ENCODE data around the gene PCDHB2. TPM values are rescaled to one million over a fixed set of nuclear protein-coding genes. Genes with fewer than 3 reads are reported as not detected.

The PCDHB2 gene
- total RNA-seq = 0.08 and 0.62 TPM in 2 replicates

GRCh38 chr5:141094481-141095262, at the start of gene PCDHB2:
Gene PCDHB2 (plus strand): TSS chr5:141094615. CDS start chr5:141094791, 176 bp downstream.

GRCh38 chr5:141050622-141051520, 43.5 kb upstream of the PCDHB2 start, which contains the start of gene PCDHB1:
Gene PCDHB1 (plus strand): TSS chr5:141051374. CDS start chr5:141051471, 97 bp downstream.

DNA sequence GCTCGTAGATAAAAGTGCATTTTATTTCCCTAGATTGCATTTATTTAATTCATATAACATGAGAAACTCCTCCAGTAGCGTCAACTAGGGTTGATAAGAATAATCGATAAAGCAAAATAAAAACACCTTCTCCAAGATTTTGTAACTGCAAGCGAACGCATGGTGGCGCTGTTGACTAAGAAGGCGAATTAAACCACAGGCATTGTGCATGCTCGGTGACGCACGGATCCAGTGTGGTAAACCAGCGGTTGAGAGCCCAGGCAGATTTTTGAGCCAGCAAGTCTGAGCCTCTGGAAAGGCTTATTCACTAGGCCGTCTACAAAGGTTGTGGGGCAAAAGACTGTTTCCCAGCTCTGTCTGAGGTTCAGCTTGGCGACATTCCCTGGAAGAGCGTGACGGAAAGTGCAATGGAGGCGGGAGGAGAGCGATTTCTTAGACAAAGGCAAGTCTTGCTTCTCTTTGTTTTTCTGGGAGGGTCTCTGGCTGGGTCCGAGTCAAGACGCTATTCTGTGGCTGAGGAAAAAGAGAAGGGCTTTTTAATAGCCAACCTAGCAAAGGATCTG, 5.9 kb downstream of the PCDHB2 start, which contains the start of gene PCDHB3:
PCDHB3 (plus strand) TSS at position 231 of the 563 bp plus-strand sequence; CDS start at position 408, 177 bp downstream.

GRCh38 chr5:141121563-141121962, 27.1 kb downstream of the PCDHB2 start, which contains the start of gene PCDHB4:
Gene PCDHB4 (plus strand): TSS chr5:141121818. CDS start chr5:141121999, 181 bp downstream.

DNA sequence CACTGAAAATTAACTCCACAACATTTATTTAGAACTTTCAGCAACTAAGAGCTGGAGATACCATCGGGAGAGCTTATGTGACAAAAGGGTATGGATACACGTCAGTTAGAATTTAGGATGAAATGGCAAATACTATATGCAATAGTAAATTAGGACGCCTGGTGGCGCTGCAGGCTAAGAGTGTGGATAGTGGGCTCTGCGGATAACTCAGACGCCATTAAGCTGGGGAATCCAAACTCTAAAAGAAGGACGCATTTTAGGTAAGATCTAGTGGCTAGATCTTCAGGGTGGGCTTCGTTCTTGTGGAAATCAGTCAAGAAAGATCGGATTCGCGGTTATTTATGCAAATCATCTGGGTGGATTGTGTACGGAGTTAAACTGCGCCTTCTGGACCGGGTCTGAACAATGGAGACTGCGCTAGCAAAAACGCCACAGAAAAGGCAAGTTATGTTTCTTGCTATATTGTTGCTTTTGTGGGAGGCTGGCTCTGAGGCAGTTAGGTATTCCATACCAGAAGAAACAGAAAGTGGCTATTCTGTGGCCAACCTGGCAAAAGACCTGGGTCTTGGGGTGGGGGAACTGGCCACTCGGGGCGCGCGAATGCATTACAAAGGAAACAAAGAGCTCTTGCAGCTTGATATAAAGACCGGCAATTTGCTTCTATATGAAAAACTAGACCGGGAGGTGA, 40.8 kb downstream of the PCDHB2 start, which contains the start of gene PCDHB5:
PCDHB5 (plus strand) TSS at position 177 of the 688 bp plus-strand sequence; CDS start at position 406, 229 bp downstream.

Other genes starting within 250 kb of the PCDHB2 start
- not detected in 2 replicates for gene PCDHA9, start 246.2 kb upstream of the PCDHB2 start, total RNA-seq
- not detected in 2 replicates for gene PCDHA10, start 238.7 kb upstream of the PCDHB2 start, total RNA-seq
- under 0.01 TPM in 1 of 2 replicates, not detected in the other for gene PCDHA11, start 225.7 kb upstream of the PCDHB2 start, total RNA-seq
- gene PCDHA12, start 219.3 kb upstream of the PCDHB2 start, total RNA-seq = not detected in 2 replicates
- not detected in 2 replicates for gene PCDHA13, start 212.5 kb upstream of the PCDHB2 start, total RNA-seq
- gene PCDHAC1, start 168.3 kb upstream of the PCDHB2 start, total RNA-seq = 0.16 and 0.61 TPM in 2 replicates
- gene PCDHAC2, start 128.1 kb upstream of the PCDHB2 start, total RNA-seq = 1.1 and 1.3 TPM in 2 replicates
- not detected in 2 replicates for gene PCDHB1, start 43.2 kb upstream of the PCDHB2 start, total RNA-seq
- under 0.01 TPM in 1 of 2 replicates, not detected in the other for gene PCDHB3, start 5.9 kb downstream of the PCDHB2 start, total RNA-seq
- 0.34 TPM in 1 of 2 replicates, not detected in the other for gene PCDHB4, start 27.2 kb downstream of the PCDHB2 start, total RNA-seq
- not detected in 2 replicates for gene PCDHB5, start 40.6 kb downstream of the PCDHB2 start, total RNA-seq
- gene PCDHB6, start 55.4 kb downstream of the PCDHB2 start, total RNA-seq = not detected in 2 replicates
- not detected in 2 replicates for gene PCDHB7, start 78.0 kb downstream of the PCDHB2 start, total RNA-seq
- not detected in 2 replicates for gene PCDHB8, start 83.2 kb downstream of the PCDHB2 start, total RNA-seq
- gene PCDHB16, start 87.8 kb downstream of the PCDHB2 start, total RNA-seq = 0.16 TPM in 1 of 2 replicates, not detected in the other
- gene PCDHB9, start 92.5 kb downstream of the PCDHB2 start, total RNA-seq = 0.08 TPM in 1 of 2 replicates, not detected in the other
- under 0.01 and 0.04 TPM in 2 replicates for gene PCDHB10, start 97.7 kb downstream of the PCDHB2 start, total RNA-seq
- gene PCDHB11, start 105.0 kb downstream of the PCDHB2 start, total RNA-seq = not detected in 2 replicates
- gene PCDHB12, start 114.1 kb downstream of the PCDHB2 start, total RNA-seq = not detected in 2 replicates
- not detected in 2 replicates for gene PCDHB13, start 119.3 kb downstream of the PCDHB2 start, total RNA-seq
- 0.04 TPM in 1 of 2 replicates, not detected in the other for gene PCDHB14, start 128.7 kb downstream of the PCDHB2 start, total RNA-seq
- gene PCDHB15, start 150.8 kb downstream of the PCDHB2 start, total RNA-seq = 0.04 and 0.08 TPM in 2 replicates
- not detected in 2 replicates for gene SLC25A2, start 209.4 kb downstream of the PCDHB2 start, total RNA-seq
- gene TAF7, start 226.2 kb downstream of the PCDHB2 start, total RNA-seq = 28.9 and 35.5 TPM in 2 replicates
- gene PCDHGA1, start 235.9 kb downstream of the PCDHB2 start, total RNA-seq = not detected in 2 replicates
- 0.04 and 0.55 TPM in 2 replicates for gene PCDHGA2, start 244.1 kb downstream of the PCDHB2 start, total RNA-seq
- gene PCDHGA3, start 249.2 kb downstream of the PCDHB2 start, total RNA-seq = 0.04 and 0.08 TPM in 2 replicates